ENCODE measurements around the gene FNDC3B.

DNA sequence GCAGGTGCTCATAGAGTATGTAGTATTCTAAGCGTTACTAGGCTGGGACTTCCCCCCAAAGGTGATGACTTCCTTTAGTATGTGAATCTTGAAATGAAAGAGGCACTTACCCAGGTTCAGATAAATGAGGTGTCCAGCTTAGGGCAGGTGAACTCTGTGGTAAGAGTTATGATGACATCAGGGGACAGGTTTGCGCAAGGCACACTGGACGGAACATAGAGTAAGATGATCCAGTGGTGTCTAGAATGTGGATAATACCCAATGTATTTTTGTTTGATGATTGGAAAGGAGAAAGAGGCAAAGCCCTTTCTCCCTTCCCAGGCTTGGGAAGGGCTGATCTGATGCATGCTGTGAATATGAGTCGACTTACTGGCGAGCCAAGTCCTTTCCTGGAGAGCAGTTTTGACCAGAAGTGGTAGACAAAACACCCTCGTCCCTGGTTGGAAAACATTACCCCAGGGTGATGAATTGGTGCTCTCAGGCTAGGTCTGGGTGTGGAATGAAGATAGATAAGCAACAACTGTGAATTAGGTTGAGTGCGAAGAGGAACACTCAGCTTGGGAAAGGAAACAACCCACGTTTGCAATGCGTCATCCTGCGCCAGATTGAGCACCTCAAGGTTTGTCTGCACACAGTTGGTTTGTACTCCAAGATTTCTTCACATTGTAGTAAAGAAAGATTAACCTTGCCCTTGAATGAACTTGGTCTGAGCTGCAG, 284.7 kb downstream of the FNDC3B start:
- TF ChIP-seq, protein P1, sequence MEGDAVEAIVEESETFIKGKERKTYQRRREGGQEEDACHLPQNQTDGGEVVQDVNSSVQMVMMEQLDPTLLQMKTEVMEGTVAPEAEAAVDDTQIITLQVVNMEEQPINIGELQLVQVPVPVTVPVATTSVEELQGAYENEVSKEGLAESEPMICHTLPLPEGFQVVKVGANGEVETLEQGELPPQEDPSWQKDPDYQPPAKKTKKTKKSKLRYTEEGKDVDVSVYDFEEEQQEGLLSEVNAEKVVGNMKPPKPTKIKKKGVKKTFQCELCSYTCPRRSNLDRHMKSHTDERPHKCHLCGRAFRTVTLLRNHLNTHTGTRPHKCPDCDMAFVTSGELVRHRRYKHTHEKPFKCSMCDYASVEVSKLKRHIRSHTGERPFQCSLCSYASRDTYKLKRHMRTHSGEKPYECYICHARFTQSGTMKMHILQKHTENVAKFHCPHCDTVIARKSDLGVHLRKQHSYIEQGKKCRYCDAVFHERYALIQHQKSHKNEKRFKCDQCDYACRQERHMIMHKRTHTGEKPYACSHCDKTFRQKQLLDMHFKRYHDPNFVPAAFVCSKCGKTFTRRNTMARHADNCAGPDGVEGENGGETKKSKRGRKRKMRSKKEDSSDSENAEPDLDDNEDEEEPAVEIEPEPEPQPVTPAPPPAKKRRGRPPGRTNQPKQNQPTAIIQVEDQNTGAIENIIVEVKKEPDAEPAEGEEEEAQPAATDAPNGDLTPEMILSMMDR (IDR thresholded peaks at IDR 0.05) = no peak
- TF ChIP-seq POLR2A (IDR thresholded peaks at IDR 0.05) (no peak), POLR2AphosphoS5 (IDR thresholded peaks at IDR 0.05) (peak in 3 of 4 donors; percentile 14 to 40 (median 29))
